ENCODE results near the gene HNRNPU.
"Not testable (repeated sequence)": the region's sequence is repeated elsewhere in the genome, so short reads cannot be mapped to it uniquely, and the experiment has no call there.

HNRNPU gene

DNA sequence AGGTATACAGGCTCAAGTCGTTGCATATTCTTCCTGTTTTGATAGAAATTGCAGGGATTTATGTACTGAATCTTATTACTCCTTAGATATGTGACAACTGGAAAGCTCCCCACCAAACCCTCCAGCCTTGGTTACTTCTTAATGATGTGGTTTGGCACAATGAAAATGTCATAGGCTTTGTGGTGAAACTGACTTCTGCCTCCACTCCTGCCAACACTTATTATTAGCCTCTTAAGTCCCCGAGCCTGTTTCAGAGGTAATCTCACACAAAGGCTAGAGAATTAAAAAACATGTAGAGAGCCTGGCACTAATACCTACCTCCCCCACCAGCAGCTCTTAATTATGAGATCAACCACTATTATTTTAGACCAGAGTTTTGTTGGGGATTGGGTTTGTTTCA lies 24.7 kb downstream of the HNRNPU start:
- DNase-seq: no peak

DNA sequence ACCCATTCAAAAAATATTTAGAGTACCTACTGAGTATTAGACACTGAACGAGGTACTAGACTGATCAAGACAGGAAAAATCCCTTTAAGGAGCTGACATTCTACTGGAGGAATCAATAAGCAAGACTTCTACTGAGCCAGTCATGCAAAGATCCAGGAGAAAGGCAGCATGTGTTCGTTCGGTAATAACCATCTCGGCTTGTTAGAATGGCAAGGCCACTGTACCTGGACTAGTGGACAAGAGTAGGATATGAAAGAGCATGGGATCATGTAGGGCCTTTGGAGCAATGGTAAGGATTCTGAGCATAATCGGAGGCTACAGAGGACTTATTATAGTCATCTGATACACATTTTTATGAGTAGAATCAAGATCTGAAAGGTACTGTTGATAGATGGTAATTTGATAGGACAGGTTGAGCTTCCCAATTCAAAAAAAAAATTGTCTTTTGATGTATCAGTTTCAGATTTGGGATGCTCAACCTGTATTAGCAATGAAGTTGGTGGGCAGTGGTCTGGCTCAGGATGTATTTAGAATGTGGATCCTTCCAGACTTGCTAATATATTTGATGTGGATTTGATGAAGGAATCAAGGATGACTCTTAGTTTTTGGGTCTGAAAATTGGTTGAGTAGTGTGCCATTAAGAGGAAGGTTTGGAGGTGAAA lies 26.6 kb downstream of the HNRNPU start:
- DNase-seq: no peak

DNA sequence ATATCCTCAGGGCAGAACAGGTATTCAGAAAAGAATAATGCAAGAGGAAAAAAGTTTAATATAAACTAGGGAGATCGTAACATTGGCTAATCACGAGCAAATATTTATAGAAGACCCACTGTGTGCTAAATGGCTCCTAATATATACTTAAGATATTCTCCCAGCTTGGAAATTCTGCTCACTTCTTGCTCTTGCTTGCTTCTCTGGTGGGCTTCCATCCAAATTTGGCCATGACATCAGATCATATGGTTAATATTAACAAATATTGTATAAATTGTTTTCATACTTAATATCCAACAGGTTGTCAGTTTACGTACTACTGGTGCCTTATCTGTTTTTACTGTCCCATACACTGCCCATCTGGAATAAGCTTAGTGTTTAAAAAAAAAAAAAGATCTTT lies 27.8 kb downstream of the HNRNPU start:
- DNase-seq: no peak

DNA sequence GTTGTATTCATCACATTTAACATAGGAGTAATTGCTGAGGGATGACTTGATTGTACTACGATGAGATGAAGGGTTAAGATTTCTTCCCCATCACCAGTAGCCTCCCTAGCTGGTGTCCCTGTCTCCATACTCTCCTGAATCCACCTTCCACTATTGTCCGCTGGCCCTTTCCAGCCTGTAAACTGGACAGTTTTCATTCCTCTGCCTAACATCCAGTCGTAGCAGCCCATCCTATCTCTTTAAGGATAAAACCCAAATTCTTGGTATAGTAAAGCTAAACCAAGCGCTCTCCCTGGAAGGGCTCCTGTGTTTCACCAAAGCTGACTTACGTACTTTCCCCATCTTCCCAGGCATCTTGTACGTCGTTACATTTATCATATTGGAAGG lies 28.2 kb downstream of the HNRNPU start:
- no peak for DNase-seq

DNA sequence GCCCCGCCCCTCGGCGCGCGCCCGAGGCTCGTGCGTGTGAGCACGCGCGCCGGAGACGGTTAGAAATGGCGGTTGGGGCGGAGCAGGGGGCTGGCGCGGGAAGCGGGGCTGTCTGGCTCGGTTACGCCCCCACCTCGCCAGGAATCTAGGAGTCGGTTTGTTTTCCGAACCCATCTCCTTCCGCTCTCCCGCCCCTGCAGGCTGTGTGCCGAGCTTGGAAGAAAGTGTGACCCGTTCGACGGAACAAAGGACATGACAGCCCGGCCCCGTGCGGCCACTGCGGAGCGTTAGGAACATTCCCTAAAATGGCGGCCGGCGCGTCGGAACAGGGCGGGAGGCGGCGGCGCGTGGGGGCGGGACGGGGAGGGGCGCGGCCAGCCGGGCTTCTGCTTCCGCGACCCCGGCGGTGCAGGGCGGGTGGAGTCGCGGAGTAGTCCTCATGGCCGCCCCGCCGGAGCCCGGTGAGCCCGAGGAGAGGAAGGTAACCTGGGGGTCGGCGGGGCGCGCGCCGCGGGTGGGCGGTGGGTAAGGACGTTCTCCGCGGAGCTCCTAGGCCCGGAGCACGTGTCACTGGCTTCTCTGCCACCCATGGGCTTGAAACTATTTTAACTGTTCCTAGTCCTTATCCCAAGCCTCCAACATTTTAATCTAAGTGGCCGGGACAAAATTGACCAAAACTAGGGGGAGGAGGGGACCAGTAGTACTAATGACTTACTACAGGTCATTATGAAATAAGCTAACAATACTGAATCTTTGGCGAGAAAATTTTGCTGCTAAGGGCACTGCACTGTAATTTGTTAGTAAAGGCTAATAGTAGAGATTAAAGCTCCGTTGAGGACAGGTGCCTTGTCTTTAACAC lies 28.8 kb downstream of the HNRNPU start, which contains the start of gene COX20:
Gene COX20, plus strand, starts transcription at position 383 of the 859 bp plus-strand sequence. Its CDS starts 57 bp downstream, at position 440.
- DNase-seq: peak; percentile 91

DNA sequence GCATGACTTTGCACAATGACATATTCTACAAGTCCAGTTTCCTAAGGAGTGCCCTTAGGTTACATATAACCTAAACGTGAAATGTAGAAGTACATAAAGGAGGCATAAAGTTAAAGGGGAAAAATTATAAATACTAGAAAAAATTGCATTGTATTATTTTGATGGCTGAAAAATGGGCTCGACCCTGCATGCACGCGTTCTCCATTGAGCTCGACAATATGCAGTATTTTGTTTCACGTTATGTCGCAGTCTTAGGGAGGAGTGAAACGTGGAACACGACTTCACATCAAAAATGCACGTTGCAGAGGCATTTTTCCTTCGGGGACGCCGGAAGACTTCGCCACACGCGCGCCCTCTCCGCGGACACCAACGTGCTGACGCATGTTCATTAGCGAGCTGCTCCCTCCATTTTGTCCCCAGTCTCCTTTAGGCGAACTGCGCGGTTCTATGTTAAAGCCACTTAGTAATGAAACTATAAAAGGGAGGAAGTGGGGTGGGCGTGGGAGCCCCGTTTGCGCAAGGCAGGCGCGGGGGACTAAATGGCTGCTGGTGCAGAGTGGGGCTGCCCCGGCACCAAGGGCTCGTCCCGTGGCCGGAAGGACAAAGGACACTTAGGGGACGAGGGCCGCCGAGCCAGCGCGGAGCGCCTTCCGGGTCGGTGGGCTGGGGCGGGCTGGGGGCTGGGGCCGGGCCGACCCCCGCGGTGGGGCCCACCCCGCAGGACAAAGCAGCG lies 29.6 kb downstream of the HNRNPU start:
- DNase-seq: peak; percentile 93

DNA sequence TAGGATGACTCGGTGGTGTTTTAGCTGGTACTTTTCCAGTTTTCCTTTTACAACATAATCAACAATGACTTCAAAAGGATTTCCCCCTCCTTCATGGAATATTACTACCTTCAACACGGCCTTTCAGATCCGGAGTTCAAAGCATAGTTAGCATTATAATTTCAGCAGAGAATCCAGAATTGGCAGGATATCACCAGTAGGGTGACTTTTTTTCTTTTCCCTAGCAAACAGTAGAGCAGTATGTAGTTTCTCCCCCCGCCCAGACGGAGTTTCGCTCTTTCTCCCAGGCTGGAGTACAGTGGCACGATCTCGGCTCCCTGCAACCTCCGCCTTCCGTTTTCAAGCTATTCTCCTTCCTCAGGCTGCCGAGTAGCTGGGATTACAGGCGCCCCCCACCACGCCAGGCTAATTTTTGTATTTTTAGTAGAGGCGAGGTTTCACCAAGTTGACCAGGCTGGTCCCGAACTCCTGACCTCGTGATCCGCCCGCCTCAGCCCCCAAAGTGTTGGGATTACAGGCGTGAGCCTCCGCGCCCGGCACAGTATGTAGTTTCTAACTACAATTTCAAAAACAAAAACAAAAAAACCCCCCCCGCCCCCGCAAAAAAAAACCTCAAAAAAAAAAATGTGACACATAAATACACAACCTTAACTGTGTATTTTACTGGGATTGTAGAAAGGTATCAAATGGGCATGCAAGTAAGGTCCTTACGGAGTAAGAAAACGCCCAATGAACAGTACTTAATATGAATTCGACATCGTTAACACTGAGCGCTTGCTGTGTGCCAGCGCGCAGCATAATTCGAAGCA lies 30.4 kb downstream of the HNRNPU start:
- DNase-seq: peak; percentile 68

DNA sequence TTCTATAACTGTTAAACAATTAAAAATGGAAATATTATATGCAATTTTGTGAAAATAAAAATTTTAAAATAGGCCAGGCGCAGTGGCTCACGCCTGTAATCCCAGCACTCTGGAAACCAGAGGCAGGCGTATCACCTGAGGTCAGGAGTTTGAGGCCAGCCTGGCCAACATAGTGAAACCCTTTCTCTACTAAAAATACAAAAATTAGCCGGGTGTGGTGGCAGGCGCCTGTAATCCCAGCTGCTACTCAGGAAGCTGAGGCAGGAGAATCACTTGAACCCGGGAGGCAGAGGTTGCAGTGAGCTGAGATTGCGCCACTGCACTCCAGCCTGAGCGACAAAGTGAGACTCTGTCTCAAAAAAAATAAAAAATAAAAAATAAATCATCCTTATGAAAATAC lies 31.1 kb downstream of the HNRNPU start:
- DNase-seq: not testable (repeated sequence)

DNA sequence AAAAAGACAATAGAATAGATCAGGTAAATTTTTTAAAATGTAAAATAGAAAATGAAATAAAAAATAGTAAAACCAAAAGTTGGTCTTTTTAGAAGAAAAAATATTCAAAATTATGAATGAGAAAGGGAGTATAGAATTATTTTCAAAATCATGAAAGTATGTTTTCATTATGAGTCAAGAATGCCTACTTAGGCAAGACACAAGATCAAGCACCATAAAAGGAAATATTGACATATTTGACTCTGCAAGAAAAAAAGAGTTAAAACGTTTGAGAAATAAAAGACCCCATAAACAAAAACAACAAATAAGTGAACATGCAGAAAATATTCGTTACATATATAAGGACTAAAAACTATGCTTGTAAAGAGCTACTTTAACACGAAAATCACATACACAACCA lies 33.7 kb downstream of the HNRNPU start:
- DNase-seq: no peak

DNA sequence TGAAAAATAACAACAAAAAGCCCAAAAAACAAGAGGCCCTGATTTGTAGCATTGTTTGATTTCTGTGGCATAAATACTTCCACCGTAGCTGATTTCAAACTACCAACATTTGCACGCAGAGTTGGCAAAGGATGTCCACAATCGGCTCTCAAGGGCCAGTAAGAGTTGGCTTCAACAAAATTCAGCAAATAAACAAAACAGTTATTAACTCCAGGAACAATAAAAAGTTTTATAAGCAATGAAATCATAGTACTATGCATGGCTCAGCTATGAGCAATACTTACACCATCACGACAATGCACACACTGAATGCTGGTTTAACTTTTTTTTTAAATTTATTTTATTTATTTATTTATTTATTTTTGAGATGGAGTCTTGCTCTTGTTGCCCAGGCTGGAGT lies 37.6 kb downstream of the HNRNPU start:
- DNase-seq: no peak

DNA sequence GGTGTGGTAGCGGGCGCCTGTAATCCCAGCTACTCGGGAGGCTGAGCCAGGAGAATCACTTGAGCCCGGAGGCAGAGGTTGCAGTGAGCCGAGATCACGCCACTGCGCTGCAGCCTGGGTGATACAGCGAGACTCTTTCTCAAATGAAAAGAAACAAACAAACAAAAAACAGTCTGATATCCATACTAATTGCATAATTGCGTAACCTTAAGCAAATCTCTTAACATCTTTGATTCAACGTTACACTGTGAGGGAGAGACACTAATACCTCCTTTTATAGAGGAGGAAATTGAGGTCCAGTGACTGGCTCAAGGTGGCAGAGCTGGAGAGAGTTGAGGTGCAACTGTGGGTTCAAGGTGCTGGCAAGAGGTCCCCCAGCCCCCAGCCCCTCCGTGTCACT lies 41.5 kb downstream of the HNRNPU start:
- no peak for DNase-seq

DNA sequence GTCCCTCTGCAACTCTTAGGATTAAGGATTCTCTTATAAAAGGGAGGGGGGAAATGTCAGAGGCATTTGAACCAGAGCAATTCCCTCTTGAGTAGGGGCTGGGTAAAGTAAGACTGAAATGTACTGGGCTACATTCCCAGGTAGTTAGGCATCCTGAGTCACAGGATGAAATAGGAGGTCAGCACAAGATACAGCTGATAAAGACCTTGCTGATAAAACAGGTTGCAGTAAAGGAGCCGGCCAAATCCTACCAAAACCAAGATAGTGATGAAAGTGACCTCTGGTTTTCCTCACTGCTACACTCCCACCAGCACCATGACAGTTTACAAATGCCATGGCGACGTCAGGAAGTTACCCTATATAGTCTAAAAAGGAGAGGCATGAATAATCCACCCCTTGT lies 43.2 kb downstream of the HNRNPU start:
- no peak for DNase-seq

DNA sequence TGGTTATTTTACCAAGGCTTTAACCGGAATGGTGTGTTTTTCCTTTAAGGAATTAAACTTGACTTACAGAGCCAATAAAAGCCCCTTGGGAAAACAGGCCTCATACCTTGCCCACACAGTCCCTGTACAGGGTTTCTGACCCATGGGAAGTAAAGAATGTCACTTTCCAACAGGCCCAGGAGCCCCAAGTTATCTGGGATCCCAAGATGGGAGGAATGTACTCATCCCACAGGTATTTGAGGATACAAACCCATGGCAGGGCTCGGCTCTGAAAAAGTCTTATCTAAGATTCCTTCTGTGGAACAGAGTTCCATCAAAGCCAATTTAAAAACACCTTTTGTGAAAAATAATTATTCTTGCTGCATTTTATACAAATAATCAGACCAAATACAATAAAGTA lies 44.2 kb downstream of the HNRNPU start:
- DNase-seq: no peak

DNA sequence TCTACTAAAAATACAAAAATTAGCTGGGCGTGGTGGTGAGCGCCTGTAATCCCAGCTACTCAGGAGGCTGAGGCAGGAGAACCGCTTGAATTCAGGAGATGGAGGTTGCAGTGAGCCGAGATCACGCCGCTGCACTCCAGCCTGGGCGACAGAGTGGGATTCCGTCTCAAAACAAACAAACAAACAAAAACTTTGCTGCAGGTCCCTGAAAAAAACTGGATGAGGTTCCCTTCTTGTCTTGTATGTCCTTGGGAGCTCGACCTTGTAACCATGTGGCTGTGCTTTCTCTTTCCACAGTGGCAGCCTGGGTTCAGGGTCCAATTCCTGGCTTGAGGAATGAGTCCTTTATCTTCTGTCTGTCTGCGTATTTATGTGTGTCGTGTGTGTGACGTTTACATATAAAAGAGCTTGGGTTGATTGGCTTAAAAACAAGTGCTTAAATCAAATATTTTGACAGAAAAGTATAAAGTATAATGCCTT lies 46.9 kb downstream of the HNRNPU start:
- no peak for DNase-seq

DNA sequence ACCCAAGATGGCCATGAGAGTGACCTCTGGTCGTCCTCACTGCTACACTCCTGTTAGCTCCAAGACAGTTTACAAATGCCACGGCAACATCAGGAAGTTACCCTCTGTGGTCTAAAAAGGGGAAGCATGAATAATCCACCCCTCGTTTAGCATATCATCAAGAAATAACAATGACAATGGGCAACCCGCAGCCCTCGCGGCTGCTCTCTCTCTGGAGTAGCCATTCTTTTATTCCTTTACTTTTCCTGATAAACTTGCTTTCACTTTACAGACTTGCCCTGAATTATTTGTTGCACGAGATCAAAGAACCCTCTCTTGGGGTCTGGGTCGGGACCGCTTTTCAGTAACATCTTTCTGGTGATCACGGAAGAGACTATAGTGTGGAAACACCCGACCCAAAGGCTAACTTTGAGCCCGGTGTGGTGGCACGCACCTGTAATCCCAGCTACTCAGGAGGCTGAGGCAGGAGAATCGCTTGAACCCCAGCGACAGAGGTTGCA lies 48.7 kb downstream of the HNRNPU start:
- DNase-seq: no peak

DNA sequence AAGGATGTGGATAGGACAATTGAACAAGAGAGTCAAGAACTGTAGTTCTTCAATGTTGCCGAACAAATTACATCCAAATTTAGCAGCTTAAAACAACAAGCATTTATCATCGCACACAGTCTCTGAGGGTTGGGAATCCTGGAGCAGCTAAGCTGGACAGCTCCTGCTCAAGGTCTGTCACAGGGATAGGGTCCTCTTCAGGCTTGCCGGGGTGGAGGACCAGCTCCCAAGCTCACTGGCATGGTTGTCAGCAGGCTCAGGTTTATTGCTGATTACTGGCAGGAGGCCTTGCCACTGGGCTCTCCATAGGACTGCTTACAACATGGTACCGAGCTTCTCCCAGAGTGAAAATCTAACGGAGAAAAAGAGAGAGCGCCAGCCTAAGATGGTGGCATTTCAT lies 51.0 kb downstream of the HNRNPU start:
- DNase-seq: no peak

DNA sequence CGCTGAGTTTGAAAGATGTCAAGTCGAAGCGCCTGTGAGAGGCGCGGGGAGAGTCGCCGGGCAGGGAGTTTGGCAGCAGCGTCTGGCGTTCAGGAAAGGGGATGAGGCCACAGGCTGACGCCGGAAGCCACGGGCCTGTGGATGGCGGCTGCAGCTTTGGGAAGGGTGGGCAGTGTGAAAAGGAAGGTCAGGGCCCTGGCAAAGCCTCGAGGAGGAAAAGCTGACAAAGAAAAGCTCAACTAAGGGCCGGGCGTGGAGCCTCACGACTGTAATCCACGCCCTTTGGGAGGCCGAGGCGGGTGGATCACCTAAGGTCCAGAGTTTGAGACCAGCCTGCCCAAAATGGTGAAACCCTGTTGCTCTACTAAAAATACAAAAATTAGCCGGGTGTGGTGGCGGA lies 54.1 kb downstream of the HNRNPU start:
- DNase-seq: no peak

DNA sequence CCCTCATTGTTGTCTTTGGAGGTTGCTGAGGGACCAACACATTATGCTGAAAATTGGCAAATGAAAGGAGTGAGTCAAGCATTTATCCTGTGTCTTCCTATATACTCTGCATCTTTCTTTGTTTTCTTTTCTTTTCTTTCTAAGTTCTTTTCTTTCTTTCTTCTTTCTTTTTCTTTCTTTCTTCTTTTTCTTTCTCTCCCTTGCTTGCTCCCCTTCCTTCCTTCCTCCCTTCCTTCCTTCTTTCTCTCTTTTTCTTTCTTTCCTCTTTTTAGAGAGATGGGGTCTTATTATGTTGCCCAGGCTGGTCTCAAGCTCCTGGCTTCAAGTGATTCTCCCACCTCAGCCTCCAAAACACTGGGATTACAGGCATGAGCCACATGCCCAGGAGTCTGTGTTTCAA lies 57.2 kb downstream of the HNRNPU start:
- DNase-seq: no peak

DNA sequence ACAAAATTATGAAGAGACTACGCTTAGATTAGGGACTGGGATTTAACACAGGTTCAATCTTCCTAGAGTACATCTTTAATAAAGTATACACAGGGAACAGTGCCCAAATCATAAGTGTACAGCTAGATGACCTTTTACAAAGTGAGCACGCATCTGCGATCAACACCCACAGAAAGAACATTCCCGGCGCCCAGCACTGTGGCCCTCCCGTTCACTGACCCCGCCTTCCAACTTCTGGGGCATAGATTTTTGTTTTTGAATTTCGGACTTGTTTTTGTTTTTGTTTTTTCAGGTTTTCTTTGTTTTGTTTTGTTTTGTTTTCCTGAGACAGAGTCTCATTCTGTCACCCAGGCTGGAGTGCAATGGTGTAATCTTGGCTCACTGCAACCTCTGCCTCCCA lies 59.5 kb downstream of the HNRNPU start:
- DNase-seq: no peak

DNA sequence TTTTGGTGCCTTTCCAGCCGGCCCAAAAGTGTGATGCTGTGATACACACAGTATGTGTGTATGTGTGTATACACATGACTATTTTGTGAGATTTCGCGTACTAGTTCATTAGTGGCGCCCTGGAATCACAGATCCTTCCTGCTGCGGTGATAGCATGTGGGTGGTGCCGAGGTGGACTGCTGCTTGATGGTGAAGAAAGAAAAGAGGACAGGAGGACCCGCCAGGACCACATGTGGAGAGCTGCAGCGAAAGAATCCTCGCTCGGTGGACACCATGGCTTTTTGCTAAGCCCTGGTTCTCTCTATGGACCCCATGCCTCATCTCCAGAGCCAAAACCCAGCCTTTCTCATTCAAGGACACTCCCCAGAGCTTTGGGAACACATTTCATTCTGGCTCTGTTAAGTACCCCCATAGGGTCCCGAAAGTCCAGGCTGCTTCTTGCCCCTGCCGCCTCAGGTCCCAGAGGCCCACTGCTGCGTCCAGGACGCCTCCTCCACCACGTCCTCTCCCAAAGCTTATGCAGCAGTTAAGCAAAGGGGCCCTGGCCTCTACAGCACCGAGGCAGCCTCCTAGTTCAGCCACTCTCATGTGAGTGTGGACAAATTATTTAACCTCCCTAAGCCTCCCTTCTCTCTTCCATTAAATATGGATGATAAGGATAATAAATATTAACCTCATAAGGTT lies 61.6 kb downstream of the HNRNPU start:
- no peak for DNase-seq

DNA sequence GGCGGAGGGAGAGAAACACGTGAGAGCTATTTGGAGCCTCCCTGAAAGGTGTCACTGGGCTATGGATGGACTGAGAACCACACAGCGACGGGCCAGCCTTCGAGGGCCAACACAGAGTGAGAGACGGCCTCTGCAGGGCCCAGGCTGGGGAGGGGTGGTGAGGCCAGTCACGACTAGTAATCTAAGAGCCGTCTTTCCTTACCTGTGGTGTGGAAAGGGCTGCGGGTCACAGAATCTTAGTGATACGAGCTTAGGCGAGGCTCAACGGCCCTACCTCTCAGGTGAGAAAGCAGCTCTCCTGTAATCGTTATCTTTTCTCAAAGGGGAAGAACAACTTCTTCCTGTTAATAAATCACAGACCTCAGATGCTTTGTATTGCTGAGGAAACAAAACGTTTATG lies 62.3 kb downstream of the HNRNPU start:
- DNase-seq: no peak

DNA sequence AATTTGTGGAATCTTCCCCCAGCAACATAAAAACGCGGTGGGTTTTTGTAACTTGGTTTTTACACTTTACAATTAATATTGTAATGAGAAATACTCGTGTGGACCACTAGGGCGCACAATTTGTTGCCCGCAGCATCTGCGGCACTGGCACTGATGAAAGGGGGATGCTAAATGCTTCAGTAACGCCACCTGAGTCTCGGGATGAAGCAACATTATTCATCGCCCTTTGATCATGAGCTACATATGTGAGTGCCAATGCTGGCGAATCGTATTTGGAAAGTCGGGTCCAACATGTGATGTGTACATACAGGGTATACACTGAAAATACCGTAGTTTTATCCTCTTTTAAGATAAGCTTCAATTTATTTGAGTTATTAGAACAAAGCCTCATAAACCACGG lies 63.1 kb downstream of the HNRNPU start:
- DNase-seq: peak; percentile 67
